OCI-LY1 (cell line): ENCODE data around the gene ACCS.

Experiments used
- H2AFZ ChIP-seq: fragments of 200-600 bp; sonication (generic), shearing (Covaris generic); 2 replicates; pipeline ENCODE4 v1.6.0; 2014; ENCODE audit warnings: antibody characterized with exemption, mild to moderate bottlenecking, low read length
- H3F3A ChIP-seq: fragments of 200-600 bp; sonication (generic), shearing (Covaris generic); 2 replicates; pipeline ENCODE4 v1.6.0; 2014; ENCODE audit warnings: mild to moderate bottlenecking, antibody characterized with exemption, low read length, moderate library complexity; ENCODE audit not compliant: insufficient read depth
- H3K27ac ChIP-seq: fragments of 200-600 bp; sonication (generic); 2 replicates; pipeline ENCODE4 v1.5.1; 2014; ENCODE audit warnings: low read length, mixed run types, mild to moderate bottlenecking, low read depth; ENCODE audit not compliant: poor library complexity, severe bottlenecking
- H3K27me3 ChIP-seq: fragments of 200-600 bp; sonication (generic); 2 replicates; pipeline ENCODE4 v1.6.0; 2014; ENCODE audit warnings: antibody characterized with exemption, mild to moderate bottlenecking, low read length, moderate library complexity; ENCODE audit not compliant: insufficient read depth
- H3K36me3 ChIP-seq: fragments of 200-600 bp; sonication (generic); 2 replicates; pipeline ENCODE4 v1.6.1; 2014; ENCODE audit warnings: mild to moderate bottlenecking, antibody characterized with exemption, low read length, moderate library complexity, mixed read lengths; ENCODE audit not compliant: insufficient read depth
- H3K4me1 ChIP-seq: fragments of 200-600 bp; sonication (generic); 2 replicates; pipeline ENCODE4 v1.5.1; 2014; ENCODE audit warnings: mild to moderate bottlenecking, low read length, moderate library complexity; ENCODE audit not compliant: insufficient read depth, severe bottlenecking
- H3K4me2 ChIP-seq: fragments of 200-600 bp; sonication (generic), shearing (Covaris generic); 2 replicates; pipeline ENCODE4 v1.6.1; 2014; ENCODE audit warnings: low read length
- H3K4me3 ChIP-seq: fragments of 200-600 bp; sonication (generic); 2 replicates; pipeline ENCODE4 v1.5.1; 2014; ENCODE audit warnings: low read length, low read depth, mild to moderate bottlenecking, mixed read lengths; ENCODE audit not compliant: poor library complexity, severe bottlenecking
- H3K79me2 ChIP-seq: fragments of 200-600 bp; shearing (Covaris generic); 2 replicates; pipeline ENCODE4 v1.6.1; 2016; ENCODE audit warnings: mixed run types, low read length, mixed read lengths; ENCODE audit not compliant: insufficient read depth
- H3K9ac ChIP-seq: fragments of 200-600 bp; sonication (generic), shearing (Covaris generic); 2 replicates; pipeline ENCODE4 v1.6.1; 2014; ENCODE audit warnings: mild to moderate bottlenecking, low read length, mixed read lengths
- H3K9me2 ChIP-seq: fragments of 200-600 bp; sonication (generic), shearing (Covaris generic); 2 replicates; pipeline ENCODE4 v1.6.1; 2014; ENCODE audit warnings: low read depth, mild to moderate bottlenecking, low read length, mixed read lengths
- H3K9me3 ChIP-seq: fragments of 200-600 bp; shearing (Covaris generic); 2 replicates; pipeline ENCODE4 v1.6.1; 2014; ENCODE audit warnings: low read length, mixed read lengths
- H4K20me1 ChIP-seq: fragments of 200-600 bp; sonication (generic), shearing (Covaris generic); 2 replicates; pipeline ENCODE4 v1.6.0; 2016; ENCODE audit warnings: mild to moderate bottlenecking, low read length; ENCODE audit not compliant: insufficient read depth
- EZH2 ChIP-seq: fragments of 200-600 bp; sonication (generic), shearing (Covaris generic); IDR thresholded peaks from 2 replicates; pipeline ENCODE4 v1.8.0; 2017; ENCODE audit warnings: borderline replicate concordance, mixed run types, mild to moderate bottlenecking, antibody characterized with exemption, low read length, moderate library complexity, mixed read lengths
- TF ChIP-seq, protein P1 (sequence below): fragments of 200-600 bp; sonication (generic), shearing (Covaris generic); IDR thresholded peaks from 2 replicates; pipeline ENCODE4 v1.5.1; 2017; ENCODE audit warnings: mild to moderate bottlenecking, antibody characterized with exemption, low read length, moderate library complexity, mixed read lengths

The ACCS gene

DNA sequence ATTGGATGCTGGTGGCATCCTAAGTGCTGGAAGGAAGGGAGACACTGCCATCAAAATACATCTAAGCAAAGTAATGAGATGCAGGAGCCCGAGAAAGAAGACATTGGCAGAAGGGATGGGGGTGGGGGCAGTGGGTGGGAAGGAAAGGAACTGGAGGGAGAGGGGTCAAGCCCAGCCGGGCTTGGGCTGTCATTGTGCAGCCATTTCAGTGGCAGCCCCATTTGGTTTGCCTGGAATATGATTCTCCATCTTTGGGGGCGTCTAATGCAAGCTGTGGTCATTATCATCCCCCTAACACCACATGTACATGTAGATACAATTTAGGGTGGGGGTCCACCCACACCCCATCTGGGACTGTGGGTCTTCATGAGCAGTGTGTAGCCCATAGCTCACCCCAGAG is 32.2 kb upstream of the ACCS start:
- Histone ChIP-seq H3K4me2 (no peak overlapping the region), H3K27me3 (0 out of 2 replicates have a peak, but pooled peaks cover 4% of the 10 kb centered on the region), H2AFZ (no peak overlapping the region), H3K9me2 (no peaks in the 10 kb centered on the region), H3K27ac (no peak overlapping the region), H3F3A (no peaks in the 10 kb centered on the region), H3K9ac (no peak overlapping the region), H3K4me3 (no peak overlapping the region), H3K36me3 (no peaks in the 10 kb centered on the region), H3K9me3 (no peaks in the 10 kb centered on the region), H3K4me1 (no peaks in the 10 kb centered on the region), H3K79me2 (no peaks in the 10 kb centered on the region), H4K20me1 (no peaks in the 10 kb centered on the region)
- no peak for TF ChIP-seq EZH2
- TF ChIP-seq, protein P1, sequence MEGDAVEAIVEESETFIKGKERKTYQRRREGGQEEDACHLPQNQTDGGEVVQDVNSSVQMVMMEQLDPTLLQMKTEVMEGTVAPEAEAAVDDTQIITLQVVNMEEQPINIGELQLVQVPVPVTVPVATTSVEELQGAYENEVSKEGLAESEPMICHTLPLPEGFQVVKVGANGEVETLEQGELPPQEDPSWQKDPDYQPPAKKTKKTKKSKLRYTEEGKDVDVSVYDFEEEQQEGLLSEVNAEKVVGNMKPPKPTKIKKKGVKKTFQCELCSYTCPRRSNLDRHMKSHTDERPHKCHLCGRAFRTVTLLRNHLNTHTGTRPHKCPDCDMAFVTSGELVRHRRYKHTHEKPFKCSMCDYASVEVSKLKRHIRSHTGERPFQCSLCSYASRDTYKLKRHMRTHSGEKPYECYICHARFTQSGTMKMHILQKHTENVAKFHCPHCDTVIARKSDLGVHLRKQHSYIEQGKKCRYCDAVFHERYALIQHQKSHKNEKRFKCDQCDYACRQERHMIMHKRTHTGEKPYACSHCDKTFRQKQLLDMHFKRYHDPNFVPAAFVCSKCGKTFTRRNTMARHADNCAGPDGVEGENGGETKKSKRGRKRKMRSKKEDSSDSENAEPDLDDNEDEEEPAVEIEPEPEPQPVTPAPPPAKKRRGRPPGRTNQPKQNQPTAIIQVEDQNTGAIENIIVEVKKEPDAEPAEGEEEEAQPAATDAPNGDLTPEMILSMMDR = no peak

DNA sequence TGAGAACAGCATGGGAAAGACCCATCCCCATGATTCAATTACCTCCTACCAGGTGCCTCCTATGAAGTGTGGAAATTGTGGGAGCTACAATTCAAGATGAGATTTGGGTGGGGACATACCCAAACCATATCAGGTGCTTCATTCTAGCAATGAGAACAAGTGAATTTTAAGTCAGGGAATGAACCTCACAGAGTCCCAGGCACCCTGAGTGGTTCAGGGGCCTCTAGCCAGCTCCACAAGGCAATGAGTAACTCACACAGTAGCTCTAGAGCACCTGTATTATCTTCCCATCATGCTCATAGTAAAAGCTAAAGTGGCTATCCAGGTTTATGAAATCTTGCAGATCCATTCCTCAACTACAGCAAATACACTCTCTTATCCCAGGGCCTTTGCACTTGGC is 31.4 kb upstream of the ACCS start:
- H3K9me3 ChIP-seq = no peaks in the 10 kb centered on the region
- H3K36me3 ChIP-seq = no peaks in the 10 kb centered on the region
- no peak overlapping the region for H3K4me2 ChIP-seq
- H3F3A ChIP-seq = no peaks in the 10 kb centered on the region
- no peaks in the 10 kb centered on the region for H3K4me1 ChIP-seq
- no peak overlapping the region for H3K9ac ChIP-seq
- H3K79me2 ChIP-seq = no peaks in the 10 kb centered on the region
- H3K27me3 ChIP-seq = 0 out of 2 replicates have a peak, but pooled peaks cover 4% of the 10 kb centered on the region
- TF ChIP-seq EZH2 = no peak
- TF ChIP-seq, protein P1 = no peak
- H3K4me3 ChIP-seq = no peak overlapping the region
- no peak overlapping the region for H3K27ac ChIP-seq
- H4K20me1 ChIP-seq = no peaks in the 10 kb centered on the region
- no peak overlapping the region for H2AFZ ChIP-seq
- no peaks in the 10 kb centered on the region for H3K9me2 ChIP-seq

DNA sequence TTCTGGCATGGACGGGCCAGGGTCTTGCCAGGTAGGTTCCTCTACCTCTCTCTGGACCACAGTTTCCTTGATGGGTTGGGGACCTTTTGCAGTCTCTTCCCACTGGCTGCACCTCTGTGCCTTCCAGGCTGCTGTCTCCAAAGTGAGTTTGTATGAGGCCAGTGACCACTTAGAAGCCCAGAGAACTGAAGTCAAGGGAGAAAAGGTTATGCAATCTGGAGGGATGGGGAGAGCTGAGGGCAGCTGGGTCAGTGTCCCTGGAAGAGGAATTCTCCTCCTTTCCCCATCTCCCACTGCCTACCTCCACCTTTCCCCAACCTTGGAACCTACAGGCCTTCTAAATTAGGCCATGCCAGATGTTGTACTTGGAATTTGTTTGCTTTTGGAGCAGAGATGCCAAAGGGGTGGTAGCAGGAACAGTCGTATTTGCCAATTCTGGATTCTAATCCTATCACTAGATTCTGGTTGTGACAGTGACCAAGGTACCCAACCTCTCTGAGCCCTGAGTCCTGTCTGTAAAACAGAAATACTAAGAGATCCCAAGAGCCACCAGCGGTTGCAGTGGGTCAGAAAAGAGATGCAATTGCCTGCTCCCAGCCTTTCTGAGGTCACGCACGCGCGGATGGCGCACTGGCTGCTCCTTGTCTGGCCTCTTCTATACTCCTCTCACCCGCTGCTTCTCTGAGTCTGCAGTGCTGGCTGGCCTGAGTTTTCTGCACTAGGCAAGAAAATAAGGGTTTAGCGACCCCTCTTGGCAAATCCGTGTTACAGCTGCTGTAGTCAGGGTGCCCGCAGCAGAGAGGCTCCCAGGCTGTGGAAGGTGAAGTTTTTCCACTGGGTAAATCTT is 29.0 kb upstream of the ACCS start:
- Histone ChIP-seq H3K4me2 (no peak overlapping the region), H3K9ac (no peak overlapping the region), H3K4me1 (no peaks in the 10 kb centered on the region), H3K9me3 (peaks cover 9% of the 10 kb centered on the region), H3K36me3 (no peaks in the 10 kb centered on the region), H4K20me1 (no peaks in the 10 kb centered on the region), H3K4me3 (no peak overlapping the region), H3K27me3 (peaks cover 4% of the 10 kb centered on the region; the same call in 1 of the 2 replicates), H3K27ac (no peak overlapping the region), H3F3A (no peaks in the 10 kb centered on the region), H2AFZ (no peak overlapping the region), H3K9me2 (no peaks in the 10 kb centered on the region), H3K79me2 (no peaks in the 10 kb centered on the region)
- no peak for TF ChIP-seq EZH2
- TF ChIP-seq, protein P1 = peak; percentile 75
